ENCODE data around the gene BSPRY. TPM values are rescaled to one million over a fixed set of nuclear protein-coding genes. Genes with fewer than 3 reads are reported as not detected.

The BSPRY gene
- total RNA-seq, 2 experiments from 2014 or later, result 5.0 to 6.1 TPM

- ChIA-PET CTCF (no interaction called here), POLR2A (no interaction called here)
These were observed 11.6 kb upstream of the BSPRY start for GRCh38 chr9:113337714-113338113.

GRCh38 chr9:113340011-113340699 lies 9.2 kb upstream of the BSPRY start, which contains the start of gene WDR31:
TSS of gene WDR31 (minus strand) at chr9:113340275. CDS start at chr9:113332022, 8,253 bp downstream.
- ChIA-PET CTCF (interaction anchor here (0.8 to 1.7 kb wide), 7 partner anchors 10 to 65 kb away, joined by 3 to 7 read pairs (median 3); no protein-coding TSS in a partner anchor), POLR2A (interaction anchor here (0.7 to 1.8 kb wide), 6 partner anchors 10 to 65 kb away, joined by 3 to 7 read pairs (median 4); partner anchors contain the start of gene HDHD3)

- POLR2A ChIA-PET, result no interaction called here
- CTCF ChIA-PET, result interaction anchor here (1.1 to 1.7 kb wide), 3 partner anchors 9 to 67 kb away, joined by 3 to 4 read pairs (median 4); no protein-coding TSS in a partner anchor
These were observed 7.5 kb upstream of the BSPRY start for GRCh38 chr9:113341712-113342410.

GRCh38 chr9:113343732-113344231 lies 5.6 kb upstream of the BSPRY start:
- CTCF ChIA-PET, result no interaction called here
- POLR2A ChIA-PET, result no interaction called here

GRCh38 chr9:113345190-113345589 lies 4.2 kb upstream of the BSPRY start:
- ChIA-PET POLR2A (no interaction called here), CTCF (no interaction called here)

GRCh38 chr9:113345671-113346070 lies 3.7 kb upstream of the BSPRY start:
- CTCF ChIA-PET, result no interaction called here

GRCh38 chr9:113348437-113348836 lies 904 bp upstream of the BSPRY start:
- ChIA-PET POLR2A (interaction anchor here (1.3 kb wide), 1 partner anchor 74 kb away, joined by 4 read pairs; no protein-coding TSS in a partner anchor), CTCF (interaction anchor here (3.2 kb wide), 1 partner anchor 73 kb away, joined by 10 read pairs; the partner anchor contains the start of genes CDC26 and PRPF4)

More at GRCh38 chr9:113345671-113346070, 3.7 kb upstream of the BSPRY start:
- POLR2A ChIA-PET, result no interaction called here

- POLR2A ChIA-PET, result interaction anchor here (1.3 kb wide), 2 partner anchors 28 to 74 kb away, joined by 4 read pairs; partner anchors contain the start of gene HDHD3
- CTCF ChIA-PET, result interaction anchor here (0.9 to 3.2 kb wide), 2 partner anchors 39 to 74 kb away, joined by 3 to 10 read pairs; partner anchors contain the start of genes CDC26 and PRPF4
These were observed 286 bp upstream of the BSPRY start for GRCh38 chr9:113349066-113349444.

GRCh38 chr9:113350107-113350661 lies 843 bp downstream of the BSPRY start:
- ChIA-PET POLR2A (interaction anchor here (0.7 to 1.4 kb wide), 5 partner anchors 11 to 129 kb away, joined by 3 to 6 read pairs (median 4); partner anchors contain the start of genes C9orf43, FKBP15, HDHD3 and POLE3), CTCF (interaction anchor here (0.8 to 3.2 kb wide), 7 partner anchors 8 to 129 kb away, joined by 3 to 10 read pairs (median 3); partner anchors contain the start of genes CDC26, FKBP15, PRPF4 and SLC31A1)

- CTCF ChIA-PET, result interaction anchor here (0.7 to 3.2 kb wide), 7 partner anchors 8 to 307 kb away, joined by 3 to 10 read pairs (median 3); partner anchors contain the start of genes CDC26, FKBP15, PRPF4 and SLC31A1
- POLR2A ChIA-PET, result interaction anchor here (0.7 to 1.4 kb wide), 3 partner anchors 25 to 130 kb away, joined by 3 to 6 read pairs (median 4); partner anchors contain the start of genes C9orf43, FKBP15, HDHD3 and POLE3
These were observed 1.6 kb downstream of the BSPRY start for GRCh38 chr9:113350937-113351336.

GRCh38 chr9:113352006-113352405 lies 2.7 kb downstream of the BSPRY start:
- ChIA-PET POLR2A (no interaction called here), CTCF (interaction anchor here (0.8 kb wide), 1 partner anchor 11 kb away, joined by 3 read pairs; the partner anchor contains the start of gene WDR31)

- ChIA-PET POLR2A (no interaction called here), CTCF (no interaction called here)
These were observed 3.1 kb downstream of the BSPRY start for GRCh38 chr9:113352411-113352810.

- ChIA-PET CTCF (no interaction called here), POLR2A (no interaction called here)
These were observed 5.8 kb downstream of the BSPRY start for GRCh38 chr9:113355040-113355596.

- CTCF ChIA-PET, result no interaction called here
- POLR2A ChIA-PET, result interaction anchor here (0.8 kb wide), 1 partner anchor 31 kb away, joined by 3 read pairs; no protein-coding TSS in a partner anchor
These were observed 7.4 kb downstream of the BSPRY start for GRCh38 chr9:113356686-113357292.

GRCh38 chr9:113359385-113359784 lies 10.0 kb downstream of the BSPRY start:
- ChIA-PET POLR2A (no interaction called here), CTCF (interaction anchor here (1.2 kb wide), 1 partner anchor 9 kb away, joined by 3 read pairs; no protein-coding TSS in a partner anchor)

- ChIA-PET CTCF (no interaction called here), POLR2A (no interaction called here)
These were observed 11.0 kb downstream of the BSPRY start for GRCh38 chr9:113360242-113360842.

- POLR2A ChIA-PET, result interaction anchor here (1.1 kb wide), 1 partner anchor 21 kb away, joined by 3 read pairs; no protein-coding TSS in a partner anchor
- CTCF ChIA-PET, result interaction anchor here (1.0 kb wide), 1 partner anchor 12 kb away, joined by 3 read pairs; no protein-coding TSS in a partner anchor
These were observed 12.1 kb downstream of the BSPRY start for GRCh38 chr9:113361304-113362018.

Measured in activated CD8-positive, alpha-beta memory T cell treated with anti-CD3 and anti-CD28 coated beads for 36 hours (primary cell).